T-helper 17 cell (primary cell): ENCODE measurements around the gene ST6GALNAC6. TPM values are rescaled to one million over a fixed set of nuclear protein-coding genes. Genes with fewer than 3 reads are reported as not detected.
"Not testable (repeated sequence)": the region's sequence is repeated elsewhere in the genome, so short reads cannot be mapped to it uniquely, and the experiment has no call there.

Experiments
- ATAC-seq: fragments of 150-1000 bp; cut with Tn5 transposase; 2 replicates; pipeline ENCODE4 v1.10.0; 2021; ENCODE audit warnings: mild to moderate bottlenecking, moderate library complexity
- DNase-seq, 3 donors: peaks; one replicate each; pipeline versions ENCODE4 v3.0.0 to v3.0.0-alpha.2; 2020 to 2021
- H3K9me3 ChIP-seq: one replicate; pipeline ENCODE4 v1.7.0; 2013; ENCODE audit warnings: low read length, mild to moderate bottlenecking; ENCODE audit not compliant: control insufficient read depth, poor library complexity, severe bottlenecking
- H3K27ac Mint-ChIP-seq: one replicate; pipeline ENCODE4 v1.8.0; 2022; ENCODE audit warnings: mild to moderate bottlenecking, moderate library complexity, mixed read lengths
- H3K27me3 Mint-ChIP-seq: one replicate; pipeline ENCODE4 v1.8.0; 2022; ENCODE audit warnings: mixed read lengths
- H3K36me3 Mint-ChIP-seq: one replicate; pipeline ENCODE4 v1.8.0; 2022; ENCODE audit warnings: low read depth, mixed read lengths
- H3K4me1 Mint-ChIP-seq: one replicate; pipeline ENCODE4 v1.8.0; 2022; ENCODE audit warnings: mild to moderate bottlenecking, mixed read lengths
- H3K4me3 Mint-ChIP-seq: one replicate; pipeline ENCODE4 v1.8.0; 2022; ENCODE audit warnings: mild to moderate bottlenecking, moderate library complexity, mixed read lengths
- total RNA-seq, 4 donors: library from RNA in 2 of 4; stranded (reverse) in 2 of 4; gene quantifications; one replicate each; pipeline ENCODE4 v1.2.3 and lab custom pipeline; 2022 to 2026

Gene ST6GALNAC6
- total RNA-seq, 2 donors from 2014 or later = 74.5 to 108 TPM

DNA sequence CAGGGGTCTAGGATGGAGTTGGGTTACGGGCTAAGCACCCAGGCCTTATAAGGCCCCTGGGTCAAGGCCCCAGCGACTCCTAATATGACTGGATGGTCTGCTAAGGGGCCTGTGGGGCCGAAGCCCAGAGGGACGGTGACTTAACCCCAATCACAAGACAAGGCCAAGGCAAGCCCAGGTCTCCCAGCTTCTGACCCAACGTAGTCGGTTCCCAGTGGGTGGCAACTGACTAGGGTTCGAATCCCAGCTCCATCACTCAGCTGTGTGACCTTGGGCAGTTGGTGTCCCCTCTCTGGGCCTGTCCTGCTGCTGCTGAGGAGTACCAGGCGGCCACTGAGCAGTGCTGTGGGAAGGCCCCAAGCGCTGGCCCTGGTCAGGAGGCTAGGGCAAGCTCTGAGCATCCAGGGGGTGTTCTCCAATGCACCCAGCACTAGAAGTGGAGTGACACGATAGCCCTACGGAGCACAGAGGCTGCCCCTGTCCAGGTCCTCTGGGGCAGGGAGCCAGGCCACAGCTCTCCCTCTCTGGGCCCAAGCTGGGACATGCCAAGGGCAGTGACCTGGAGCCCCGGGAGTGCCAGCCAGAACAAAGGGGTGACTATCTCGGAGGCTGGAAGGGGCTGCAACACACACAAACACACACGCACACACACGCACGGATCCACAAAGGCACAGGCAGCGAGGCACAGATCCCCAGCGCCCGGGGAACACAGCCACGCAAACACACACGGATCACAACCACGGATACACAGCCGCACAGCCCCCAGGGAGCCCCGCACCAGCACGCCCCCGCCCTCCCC is 22.4 kb downstream of the ST6GALNAC6 start:
- DNase-seq (no peak), ATAC-seq (no peak)
- Mint-ChIP-seq H3K36me3 (peaks cover 2% of the 10 kb centered on the region), H3K4me1 (peaks cover 3% of the 10 kb centered on the region), H3K4me3 (peak overlapping the region; percentile 56), H3K27me3 (peaks cover 10% of the 10 kb centered on the region), H3K27ac (no peak overlapping the region)
- H3K9me3 ChIP-seq = no peaks in the 10 kb centered on the region

DNA sequence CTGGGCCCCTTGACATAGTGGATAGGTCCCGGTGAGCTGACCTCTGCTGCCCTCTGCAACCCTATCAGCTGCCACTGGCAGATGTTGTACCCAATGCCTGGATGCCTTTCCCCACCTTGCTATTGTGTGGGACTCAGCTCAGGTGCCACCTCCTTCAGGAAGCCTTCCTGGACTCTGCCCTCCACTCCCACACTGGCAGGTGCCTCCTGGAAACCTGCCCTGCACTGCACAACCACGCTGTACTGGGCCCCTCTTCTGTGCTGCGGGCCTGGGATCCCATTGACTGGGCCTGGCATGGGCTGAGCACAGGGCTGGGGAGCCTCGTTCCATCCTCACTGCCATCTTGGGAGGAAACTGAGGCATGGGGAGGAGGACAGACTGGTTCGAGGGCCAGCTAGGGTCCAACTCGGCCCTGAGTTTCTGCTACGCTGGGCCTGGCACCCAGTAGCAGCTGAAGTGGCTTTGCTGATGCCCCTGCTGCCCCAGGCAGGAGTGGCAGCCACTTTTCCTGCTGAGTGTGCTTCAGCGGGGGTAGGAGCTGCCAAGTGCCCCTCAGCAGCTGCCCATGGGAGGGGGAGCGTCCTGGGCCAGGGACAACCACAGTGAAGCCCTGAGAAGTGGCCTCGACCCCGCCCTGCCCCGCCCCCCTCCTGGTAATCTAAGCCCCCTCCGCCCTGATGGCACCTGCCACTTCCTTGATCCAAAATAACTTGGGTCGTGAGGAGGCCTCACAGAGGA is 23.2 kb downstream of the ST6GALNAC6 start:
- Mint-ChIP-seq H3K36me3 (peaks cover 2% of the 10 kb centered on the region), H3K27ac (no peak overlapping the region), H3K4me1 (peaks cover 6% of the 10 kb centered on the region), H3K27me3 (peaks cover 10% of the 10 kb centered on the region), H3K4me3 (no peak overlapping the region)
- ATAC-seq = no peak
- no peak for DNase-seq
- H3K9me3 ChIP-seq = no peaks in the 10 kb centered on the region

GRCh38 chr9:127875306-127875966 is 24.0 kb downstream of the ST6GALNAC6 start:
- DNase-seq = no peak
- Mint-ChIP-seq H3K27ac (no peak overlapping the region), H3K36me3 (peaks cover 2% of the 10 kb centered on the region), H3K4me3 (no peak overlapping the region), H3K27me3 (peaks cover 10% of the 10 kb centered on the region), H3K4me1 (peaks cover 6% of the 10 kb centered on the region)
- no peak for ATAC-seq
- H3K9me3 ChIP-seq = no peaks in the 10 kb centered on the region

DNA sequence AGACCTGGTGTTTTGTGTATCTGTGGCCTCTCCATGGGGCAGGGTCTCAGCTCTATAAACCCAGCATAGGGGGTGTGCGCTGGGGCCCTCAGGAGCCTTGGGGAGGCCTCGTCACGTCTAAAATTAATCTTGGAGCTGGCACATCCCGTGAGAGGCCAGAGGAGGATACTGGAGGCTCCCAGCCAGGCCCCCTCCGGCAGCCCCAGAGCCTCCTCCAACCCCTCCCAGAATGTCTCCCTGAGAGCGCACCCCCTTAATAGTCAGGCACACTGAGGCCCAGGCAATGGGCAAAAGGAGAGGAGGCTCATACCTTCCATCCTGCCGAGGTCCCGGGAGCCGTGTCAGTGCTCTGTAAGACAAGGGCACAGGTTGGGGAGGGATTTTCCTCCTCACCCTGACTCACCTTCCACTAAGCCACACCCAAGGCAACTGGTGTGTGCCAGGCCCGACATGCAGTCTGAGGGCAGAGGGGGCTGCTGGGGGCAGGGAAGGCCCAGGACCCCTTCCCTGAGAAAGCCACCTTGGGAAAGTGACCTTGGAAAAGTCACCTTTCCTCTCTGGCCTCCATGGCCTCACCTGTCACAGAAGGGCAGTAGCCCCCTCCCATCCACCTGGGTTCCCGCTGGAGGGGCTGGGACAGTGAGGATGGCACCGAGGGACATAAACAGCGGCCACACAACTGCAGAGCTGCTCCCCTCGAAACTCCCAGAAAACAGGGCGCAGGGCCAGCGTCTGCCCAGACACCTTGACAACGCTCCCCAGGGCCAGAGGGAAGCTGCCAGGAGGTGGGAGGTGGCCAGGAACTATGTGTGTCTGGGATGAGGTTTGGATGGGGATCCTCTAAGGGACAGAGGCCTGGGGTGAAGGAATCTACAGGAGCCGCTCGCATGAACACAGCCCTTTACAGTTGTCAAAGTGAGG is 24.8 kb downstream of the ST6GALNAC6 start:
- peaks cover 6% of the 10 kb centered on the region for H3K4me1 Mint-ChIP-seq
- H3K36me3 Mint-ChIP-seq = peaks cover 2% of the 10 kb centered on the region
- DNase-seq = no peak
- no peak for ATAC-seq
- H3K9me3 ChIP-seq = no peaks in the 10 kb centered on the region
- H3K27me3 Mint-ChIP-seq = peaks cover 10% of the 10 kb centered on the region
- no peak overlapping the region for H3K4me3 Mint-ChIP-seq
- no peak overlapping the region for H3K27ac Mint-ChIP-seq

GRCh38 chr9:127873886-127874285 is 25.5 kb downstream of the ST6GALNAC6 start:
- Mint-ChIP-seq H3K4me3 (no peak overlapping the region), H3K27me3 (peaks cover 10% of the 10 kb centered on the region)
- no peak for ATAC-seq

DNA sequence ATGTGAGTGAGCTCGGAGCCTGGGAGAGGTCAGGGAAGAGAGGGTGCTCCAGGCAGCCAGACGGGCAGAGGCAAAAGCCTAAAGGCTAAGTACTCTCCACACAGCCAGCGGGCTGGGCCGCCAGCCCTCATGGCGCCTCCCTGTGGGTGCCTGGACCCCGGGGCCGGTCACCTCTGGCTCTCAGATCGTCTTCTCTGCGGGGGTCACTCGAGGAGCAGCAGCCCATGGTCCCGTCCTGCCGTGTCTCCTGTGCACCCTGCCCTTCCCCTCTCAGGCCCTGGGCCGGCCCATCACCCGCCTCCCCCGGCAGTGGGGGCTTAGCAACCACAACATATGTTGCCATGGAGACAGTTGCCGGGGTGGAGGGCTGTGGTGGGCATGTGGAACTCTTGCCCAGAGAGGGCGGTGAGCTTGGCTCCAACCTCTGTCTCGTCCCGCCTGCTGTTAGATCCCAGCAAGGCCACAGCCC is 26.1 kb downstream of the ST6GALNAC6 start:
- ATAC-seq (no peak), DNase-seq (no peak)
- peaks cover 6% of the 10 kb centered on the region for H3K27me3 Mint-ChIP-seq
- H3K4me1 Mint-ChIP-seq = peaks cover 4% of the 10 kb centered on the region
- no peaks in the 10 kb centered on the region for H3K9me3 ChIP-seq
- H3K36me3 Mint-ChIP-seq = no peaks in the 10 kb centered on the region
- no peak overlapping the region for H3K4me3 Mint-ChIP-seq
- H3K27ac Mint-ChIP-seq = no peak overlapping the region

More at GRCh38 chr9:127873886-127874285, 25.5 kb downstream of the ST6GALNAC6 start:
- no peak overlapping the region for H3K27ac Mint-ChIP-seq
- H3K4me1 Mint-ChIP-seq = peaks cover 6% of the 10 kb centered on the region
- DNase-seq = no peak
- peaks cover 2% of the 10 kb centered on the region for H3K36me3 Mint-ChIP-seq
- H3K9me3 ChIP-seq = no peaks in the 10 kb centered on the region

- no peak overlapping the region for H3K4me3 Mint-ChIP-seq
- no peak overlapping the region for H3K27ac Mint-ChIP-seq
- DNase-seq (no peak), ATAC-seq (no peak)
- no peaks in the 10 kb centered on the region for H3K9me3 ChIP-seq
- no peaks in the 10 kb centered on the region for H3K36me3 Mint-ChIP-seq
- peaks cover 3% of the 10 kb centered on the region for H3K4me1 Mint-ChIP-seq
- H3K27me3 Mint-ChIP-seq = no peaks in the 10 kb centered on the region
Measured at GRCh38 chr9:127872369-127873222, 26.8 kb downstream of the ST6GALNAC6 start.

GRCh38 chr9:127871531-127871930 is 27.9 kb downstream of the ST6GALNAC6 start:
- Mint-ChIP-seq H3K27me3 (no peaks in the 10 kb centered on the region), H3K4me1 (peaks cover 3% of the 10 kb centered on the region), H3K27ac (peak overlapping the region; percentile 45), H3K4me3 (no peak overlapping the region), H3K36me3 (no peaks in the 10 kb centered on the region)
- DNase-seq (no peak), ATAC-seq (no peak)
- H3K9me3 ChIP-seq = no peaks in the 10 kb centered on the region

DNA sequence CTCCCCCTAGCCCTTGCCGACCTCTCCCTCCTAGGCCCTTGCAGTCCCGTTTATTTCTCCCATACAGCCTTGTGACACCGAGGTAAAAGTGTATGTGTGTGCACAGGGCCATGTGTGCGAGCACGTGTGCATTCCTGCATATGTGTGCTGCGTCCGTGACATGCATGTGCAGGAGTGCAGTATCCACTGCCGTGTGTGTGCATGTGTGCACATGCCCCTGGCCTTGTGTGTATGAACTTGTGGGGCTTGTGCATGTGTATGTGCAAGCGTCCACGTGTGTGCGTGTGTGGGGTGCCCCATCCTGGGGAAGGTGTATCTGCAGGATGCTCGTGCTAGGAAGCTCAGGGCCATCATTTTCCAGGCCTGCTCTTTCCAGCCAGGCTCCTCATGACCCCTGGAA is 28.5 kb downstream of the ST6GALNAC6 start:
- H3K27ac Mint-ChIP-seq = no peak overlapping the region
- ATAC-seq = no peak
- H3K4me1 Mint-ChIP-seq = peaks cover 7% of the 10 kb centered on the region
- no peaks in the 10 kb centered on the region for H3K9me3 ChIP-seq
- DNase-seq = no peak
- no peaks in the 10 kb centered on the region for H3K27me3 Mint-ChIP-seq
- H3K36me3 Mint-ChIP-seq = no peaks in the 10 kb centered on the region
- no peak overlapping the region for H3K4me3 Mint-ChIP-seq

DNA sequence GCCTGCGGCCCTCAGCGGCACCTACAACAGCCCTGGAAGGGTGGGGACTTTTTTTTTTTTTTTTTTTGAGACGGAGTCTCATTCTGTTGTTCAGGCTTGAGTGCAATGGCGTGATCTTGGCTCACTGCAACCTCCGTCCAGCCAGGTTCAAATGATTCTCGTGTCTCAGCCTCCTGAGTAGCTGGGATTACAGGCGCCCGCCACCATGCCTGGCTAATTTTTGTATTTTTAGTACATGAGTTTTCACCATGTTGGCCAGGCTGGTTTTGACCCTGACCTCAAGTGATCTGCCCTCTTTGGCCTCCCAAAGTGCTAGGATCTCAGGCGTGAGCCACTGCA is 29.3 kb downstream of the ST6GALNAC6 start:
- not testable (repeated sequence) for H3K36me3 Mint-ChIP-seq, H3K27ac Mint-ChIP-seq, DNase-seq, ATAC-seq, H3K27me3 Mint-ChIP-seq, H3K9me3 ChIP-seq
- Mint-ChIP-seq H3K4me3 (peak overlapping the region; percentile 25), H3K4me1 (peaks cover 15% of the 10 kb centered on the region)

GRCh38 chr9:127869310-127870152 is 29.9 kb downstream of the ST6GALNAC6 start:
- no peaks in the 10 kb centered on the region for H3K36me3 Mint-ChIP-seq
- ATAC-seq (peak; percentile 77), DNase-seq (peak; percentile 59 to 75 (median 68))
- no peak overlapping the region for H3K4me3 Mint-ChIP-seq
- H3K27me3 Mint-ChIP-seq = no peaks in the 10 kb centered on the region
- peaks cover 17% of the 10 kb centered on the region for H3K4me1 Mint-ChIP-seq
- H3K27ac Mint-ChIP-seq = no peak overlapping the region
- no peaks in the 10 kb centered on the region for H3K9me3 ChIP-seq
